Erythroblast (primary cell): Measurements from ENCODE around the gene FBXO11.
"Not testable (repeated sequence)": the region's sequence is repeated elsewhere in the genome, so short reads cannot be mapped to it uniquely, and the experiment has no call there.

ENCODE experiments used
- GATA1 ChIP-seq: IDR thresholded peaks from 2 replicates; pipeline ENCODE4 v1.6.1; 2011; ENCODE audit warnings: low read depth, mild to moderate bottlenecking, control low read depth, low read length, moderate library complexity
- POLR2A ChIP-seq: IDR thresholded peaks from 2 replicates; pipeline ENCODE4 v1.6.1; 2011; ENCODE audit warnings: mild to moderate bottlenecking, low read length

GRCh38 chr2:47897191-47897882, 9.0 kb downstream of the FBXO11 start:
- TF ChIP-seq POLR2A, GATA1: not testable (repeated sequence)
